ENCODE measurements around the gene SAFB2. TPM values are rescaled to one million over a fixed set of nuclear protein-coding genes. Genes with fewer than 3 reads are reported as not detected.

Gene SAFB2
- total and polyA plus RNA-seq, 2 of the 13 experiments (the other 11 are each of a cell fraction or from before 2014, with no cell fraction given): 11.2 to 31.5 TPM

DNA sequence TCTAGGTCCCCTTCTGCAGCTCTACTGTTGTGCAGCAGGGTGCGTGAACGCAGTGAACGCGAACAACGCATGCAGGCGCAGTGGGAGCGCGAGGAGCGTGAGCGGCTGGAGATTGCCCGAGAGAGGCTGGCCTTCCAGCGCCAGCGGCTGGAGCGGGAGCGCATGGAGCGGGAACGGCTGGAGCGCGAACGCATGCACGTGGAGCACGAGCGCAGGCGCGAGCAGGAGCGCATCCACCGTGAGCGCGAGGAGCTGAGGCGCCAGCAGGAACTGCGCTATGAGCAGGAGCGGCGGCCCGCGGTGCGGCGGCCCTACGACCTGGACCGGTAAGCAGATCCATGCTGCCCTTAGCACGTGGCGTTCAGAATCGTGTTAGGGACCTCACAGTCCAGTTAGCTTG lies 38.9 kb upstream of the SAFB2 start:
- CTCF ChIA-PET (ENCODE audit: low intra/inter-chr PET ratio, low total read pairs): no interaction called here
- Histone ChIP-seq H4K20me1 (ENCODE audit: insufficient read depth, low read length) (0 out of 2 replicates have a peak, but pooled peaks cover 9% of the 10 kb centered on the region), H3K9me3 (ENCODE audit: low read length) (no peaks in the 10 kb centered on the region), H3K4me3 (replicated peaks in 1 of 3; ENCODE audit: insufficient read depth in 1 of 3, low read depth in 2 of 3, low read length in 3 of 3) (no peak overlapping the region), H3K4me2 (ENCODE audit: low read depth, low read length) (no peak overlapping the region), H3K27me3 (ENCODE audit: control insufficient read depth in 1 of 2, insufficient read depth in 2 of 2, low read length in 2 of 2) (no peaks in the 10 kb centered on the region), H3K36me3 (replicated peaks in 1 of 2; ENCODE audit: control insufficient read depth in 1 of 2, insufficient read depth in 2 of 2, low read length in 2 of 2) (peaks cover 43 to 77% of the 10 kb centered on the region in 2 experiments), H2AFZ (ENCODE audit: low read length) (no peak overlapping the region), H3K4me1 (ENCODE audit: insufficient read depth, low read length) (peaks cover 15% of the 10 kb centered on the region), H3K79me2 (ENCODE audit: insufficient read depth, low read length) (no peaks in the 10 kb centered on the region), H3K27ac (ENCODE audit: extremely low read length, insufficient read depth, low read length) (no peak overlapping the region), H3K9ac (ENCODE audit: insufficient read depth, low read depth, low read length) (no peak overlapping the region)
- DNase-seq (ENCODE audit: low spot score): no peak
- ATAC-seq: no peak
- 99% methylated on average over 38 of the region's 42 CpGs for WGBS (ENCODE audit: low lambda C conversion rate)
- POLR2A ChIA-PET: interaction anchor here (1.0 kb wide), 1 partner anchor 18 kb away, joined by 3 read pairs; no protein-coding TSS in a partner anchor
- intact Hi-C loops (cut with micrococcal nuclease; ENCODE audit: unreplicated experiment) (no loop called here), in situ Hi-C loops (cut with HindIII; ENCODE audit: extremely low pct_ligation_motif_present, low pct_unique_long_range_greater_than_20kb) (no loop called here)
- no peak for FAIRE-seq
- no TSS peak for BruUV-seq (replicated peaks)
- TF ChIP-seq AGO2 (optimal IDR thresholded peaks at IDR 0.05; ENCODE audit: low read depth, low read length): peak; percentile 94
- TF ChIP-seq, protein P1, sequence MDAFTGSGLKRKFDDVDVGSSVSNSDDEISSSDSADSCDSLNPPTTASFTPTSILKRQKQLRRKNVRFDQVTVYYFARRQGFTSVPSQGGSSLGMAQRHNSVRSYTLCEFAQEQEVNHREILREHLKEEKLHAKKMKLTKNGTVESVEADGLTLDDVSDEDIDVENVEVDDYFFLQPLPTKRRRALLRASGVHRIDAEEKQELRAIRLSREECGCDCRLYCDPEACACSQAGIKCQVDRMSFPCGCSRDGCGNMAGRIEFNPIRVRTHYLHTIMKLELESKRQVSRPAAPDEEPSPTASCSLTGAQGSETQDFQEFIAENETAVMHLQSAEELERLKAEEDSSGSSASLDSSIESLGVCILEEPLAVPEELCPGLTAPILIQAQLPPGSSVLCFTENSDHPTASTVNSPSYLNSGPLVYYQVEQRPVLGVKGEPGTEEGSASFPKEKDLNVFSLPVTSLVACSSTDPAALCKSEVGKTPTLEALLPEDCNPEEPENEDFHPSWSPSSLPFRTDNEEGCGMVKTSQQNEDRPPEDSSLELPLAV (CRISPR knock-in tag; conservative IDR thresholded peaks at IDR 0.05; ENCODE audit: low read depth): no peak
- no peak for TF ChIP-seq FOSL1 (CRISPR knock-in tag; IDR thresholded peaks at IDR 0.05; ENCODE audit: borderline replicate concordance)
- TF ChIP-seq, protein P2, sequence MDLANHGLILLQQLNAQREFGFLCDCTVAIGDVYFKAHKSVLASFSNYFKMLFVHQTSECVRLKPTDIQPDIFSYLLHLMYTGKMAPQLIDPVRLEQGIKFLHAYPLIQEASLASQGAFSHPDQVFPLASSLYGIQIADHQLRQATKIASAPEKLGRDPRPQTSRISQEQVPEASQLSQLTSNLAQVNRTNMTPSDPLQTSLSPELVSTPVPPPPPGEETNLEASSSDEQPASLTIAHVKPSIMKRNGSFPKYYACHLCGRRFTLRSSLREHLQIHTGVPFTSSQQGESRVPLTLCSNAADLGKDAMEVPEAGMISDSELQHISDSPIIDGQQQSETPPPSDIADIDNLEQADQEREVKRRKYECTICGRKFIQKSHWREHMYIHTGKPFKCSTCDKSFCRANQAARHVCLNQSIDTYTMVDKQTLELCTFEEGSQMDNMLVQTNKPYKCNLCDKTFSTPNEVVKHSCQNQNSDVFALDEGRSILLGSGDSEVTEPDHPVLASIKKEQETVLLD (CRISPR knock-in tag; IDR thresholded peaks at IDR 0.05; ENCODE audit: low read depth): no peak
- peak; percentile 18; the same call in 1 of the 2 replicates for TF ChIP-seq POLR2G (IDR thresholded peaks at IDR 0.05; ENCODE audit: low read depth, low read length)
- peak; percentile 7; the same call in 1 of the 2 replicates for TF ChIP-seq ZNF687 (CRISPR knock-in tag; IDR thresholded peaks at IDR 0.05)
- no peak for TF ChIP-seq BCLAF1 (IDR thresholded peaks at IDR 0.05)
- TF ChIP-seq ZNF597 (CRISPR knock-in tag; IDR thresholded peaks at IDR 0.05): no peak
- TF ChIP-seq MTA1 (CRISPR knock-in tag; IDR thresholded peaks at IDR 0.05; ENCODE audit: borderline replicate concordance): no peak
